WI38 (cell line): ENCODE measurements around the gene AUH.

ENCODE experiments used
- H3K4me3 ChIP-seq: 2 replicates; pipeline ENCODE4 v1.5.1; 2011; ENCODE audit warnings: low read depth, mild to moderate bottlenecking, control low read depth, low read length
- TF ChIP-seq, protein P1 (sequence below): IDR thresholded peaks from 2 replicates; pipeline ENCODE4 v1.5.1; 2012; ENCODE audit warnings: low read depth, mild to moderate bottlenecking, control low read depth, low read length

AUH gene

DNA sequence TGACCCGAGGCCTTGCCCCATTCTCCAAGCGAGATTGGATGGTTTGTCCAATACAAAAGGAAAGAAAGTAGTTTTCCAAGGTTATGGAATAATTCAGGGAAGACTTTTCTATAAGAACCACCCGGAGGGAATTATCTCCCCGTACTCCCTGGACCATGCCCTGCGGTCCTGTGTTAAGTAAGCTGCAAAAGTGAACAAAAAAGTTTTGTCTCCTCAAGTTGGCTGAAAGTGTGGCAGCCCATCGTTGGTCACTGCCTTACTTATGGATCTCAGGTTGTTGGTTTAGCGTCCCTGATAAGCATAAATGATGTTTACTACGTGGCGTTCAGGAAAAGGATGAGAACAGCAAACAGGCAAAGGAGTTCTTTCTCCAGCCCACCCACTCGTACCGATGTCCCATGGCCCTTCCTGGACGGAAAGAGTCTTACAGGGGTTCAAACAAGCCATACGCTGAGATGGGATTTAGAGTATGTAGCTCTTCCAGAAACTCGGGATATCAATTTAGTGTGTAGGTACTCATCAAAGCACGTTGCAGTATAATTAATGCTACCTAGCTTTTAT is 413 bp upstream of the AUH start:
- H3K4me3 ChIP-seq, result peak overlapping the region; percentile 95; the same call in 1 of the 2 replicates
- TF ChIP-seq, protein P1, sequence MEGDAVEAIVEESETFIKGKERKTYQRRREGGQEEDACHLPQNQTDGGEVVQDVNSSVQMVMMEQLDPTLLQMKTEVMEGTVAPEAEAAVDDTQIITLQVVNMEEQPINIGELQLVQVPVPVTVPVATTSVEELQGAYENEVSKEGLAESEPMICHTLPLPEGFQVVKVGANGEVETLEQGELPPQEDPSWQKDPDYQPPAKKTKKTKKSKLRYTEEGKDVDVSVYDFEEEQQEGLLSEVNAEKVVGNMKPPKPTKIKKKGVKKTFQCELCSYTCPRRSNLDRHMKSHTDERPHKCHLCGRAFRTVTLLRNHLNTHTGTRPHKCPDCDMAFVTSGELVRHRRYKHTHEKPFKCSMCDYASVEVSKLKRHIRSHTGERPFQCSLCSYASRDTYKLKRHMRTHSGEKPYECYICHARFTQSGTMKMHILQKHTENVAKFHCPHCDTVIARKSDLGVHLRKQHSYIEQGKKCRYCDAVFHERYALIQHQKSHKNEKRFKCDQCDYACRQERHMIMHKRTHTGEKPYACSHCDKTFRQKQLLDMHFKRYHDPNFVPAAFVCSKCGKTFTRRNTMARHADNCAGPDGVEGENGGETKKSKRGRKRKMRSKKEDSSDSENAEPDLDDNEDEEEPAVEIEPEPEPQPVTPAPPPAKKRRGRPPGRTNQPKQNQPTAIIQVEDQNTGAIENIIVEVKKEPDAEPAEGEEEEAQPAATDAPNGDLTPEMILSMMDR, result no peak

DNA sequence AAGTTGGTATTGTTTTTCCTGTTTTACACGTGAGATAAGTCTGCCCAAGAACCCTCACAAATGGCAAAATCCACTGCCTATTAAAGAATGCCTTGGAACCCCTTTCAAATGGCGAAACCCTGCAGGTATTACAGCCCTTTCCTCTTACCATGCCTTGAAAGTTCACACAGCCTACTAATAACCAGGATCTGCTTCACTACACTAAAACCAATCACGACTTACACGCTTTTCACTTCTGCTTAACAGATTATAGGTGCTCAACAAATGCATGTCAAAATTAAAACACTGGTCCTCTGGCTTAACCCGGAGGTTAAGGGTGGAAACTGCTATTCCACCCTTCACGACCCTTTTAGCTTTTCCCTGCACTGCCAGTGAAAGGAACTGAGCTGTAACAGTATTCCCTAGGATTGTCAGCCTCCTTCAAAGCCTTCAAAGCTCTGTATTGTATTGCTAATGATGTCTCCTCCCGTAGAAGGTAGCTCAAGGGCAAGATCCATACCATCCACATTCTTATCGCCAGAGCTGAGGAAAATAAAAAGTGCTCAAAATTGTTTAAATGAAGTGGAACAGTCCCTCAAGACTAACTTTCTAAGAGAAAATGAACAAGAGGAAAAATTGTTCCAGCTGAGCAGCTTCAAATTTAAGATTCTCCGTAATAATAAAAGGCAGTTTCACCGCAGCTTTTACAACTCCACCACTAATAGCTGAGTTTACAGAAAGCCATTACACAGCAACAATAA is 997 bp downstream of the AUH start:
- TF ChIP-seq, protein P1, result no peak
- peak overlapping the region; percentile 95 for H3K4me3 ChIP-seq

DNA sequence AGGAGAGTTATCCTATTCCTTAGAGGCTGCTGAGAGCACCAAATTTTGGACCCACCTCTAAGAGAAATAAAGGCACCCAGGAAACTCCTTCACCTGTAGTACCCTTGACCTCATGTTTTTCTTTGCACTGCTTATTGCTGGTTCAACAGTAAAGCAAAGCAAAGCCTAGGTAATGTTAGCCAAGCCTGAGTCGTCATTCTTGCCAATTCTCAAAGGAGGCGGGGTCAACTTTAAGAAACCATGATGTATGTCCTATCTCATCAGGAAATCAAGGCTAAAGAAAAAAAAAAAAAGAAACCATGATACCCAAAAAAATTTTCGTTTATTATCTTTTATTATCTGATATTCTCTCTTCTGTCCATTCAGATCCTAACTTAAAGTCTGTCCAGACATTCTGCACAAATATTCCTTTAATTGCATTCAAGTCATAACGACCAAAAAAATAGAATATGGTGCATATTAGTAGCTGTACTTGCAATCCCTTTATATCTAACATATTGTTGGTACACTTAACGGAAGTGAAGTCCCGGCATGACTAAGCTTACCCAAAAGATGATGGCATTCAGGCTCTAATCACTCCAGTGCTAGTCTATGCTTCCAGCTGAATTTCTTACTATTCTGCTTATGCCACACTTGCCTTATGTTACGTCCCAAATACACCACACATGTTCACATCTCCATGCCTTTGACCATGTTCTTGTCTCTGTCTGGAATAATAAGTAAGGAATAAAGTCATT is 1.8 kb downstream of the AUH start:
- TF ChIP-seq, protein P1, result no peak

DNA sequence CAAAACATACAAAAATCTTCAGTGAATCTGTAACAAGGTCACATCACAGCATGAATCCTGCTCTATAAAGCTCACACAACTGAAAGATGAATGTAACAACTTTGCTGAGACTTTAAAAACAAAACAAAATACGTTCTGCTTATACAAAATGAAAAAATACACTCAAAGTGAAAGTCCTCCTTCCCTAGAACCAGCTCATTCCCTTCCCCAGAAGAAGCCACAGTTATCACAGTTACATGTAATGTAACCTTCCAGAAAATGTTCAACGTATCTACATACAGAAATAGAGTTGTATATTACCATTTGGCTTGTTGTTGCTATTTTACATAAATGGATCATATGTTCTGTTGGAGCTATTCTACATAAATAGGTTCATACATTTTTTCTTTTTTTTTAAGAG is 2.6 kb downstream of the AUH start:
- TF ChIP-seq, protein P1, result no peak
- H3K4me3 ChIP-seq, result no peak overlapping the region

More for the DNA sequence above, 1.8 kb downstream of the AUH start:
- peak overlapping the region; percentile 95 for H3K4me3 ChIP-seq

DNA sequence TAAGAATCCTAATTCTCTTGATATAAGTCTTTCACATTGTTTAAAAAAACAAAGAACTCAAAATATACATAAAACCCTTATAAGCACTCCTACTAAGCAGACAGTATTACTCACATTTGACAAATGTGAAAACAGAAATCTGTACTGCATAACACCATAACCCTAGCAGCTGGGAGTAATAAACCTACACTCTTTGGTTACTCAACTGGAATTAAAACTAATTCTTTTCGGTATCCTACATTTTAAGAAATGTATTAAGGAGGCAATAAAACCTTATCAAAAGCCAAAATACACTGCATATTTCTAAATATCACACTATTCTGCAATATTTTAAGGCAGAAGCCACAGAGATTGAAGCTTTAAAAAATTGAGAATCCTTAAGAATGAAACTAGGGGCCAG is 6.8 kb downstream of the AUH start:
- TF ChIP-seq, protein P1, result no peak
- H3K4me3 ChIP-seq, result no peak overlapping the region

DNA sequence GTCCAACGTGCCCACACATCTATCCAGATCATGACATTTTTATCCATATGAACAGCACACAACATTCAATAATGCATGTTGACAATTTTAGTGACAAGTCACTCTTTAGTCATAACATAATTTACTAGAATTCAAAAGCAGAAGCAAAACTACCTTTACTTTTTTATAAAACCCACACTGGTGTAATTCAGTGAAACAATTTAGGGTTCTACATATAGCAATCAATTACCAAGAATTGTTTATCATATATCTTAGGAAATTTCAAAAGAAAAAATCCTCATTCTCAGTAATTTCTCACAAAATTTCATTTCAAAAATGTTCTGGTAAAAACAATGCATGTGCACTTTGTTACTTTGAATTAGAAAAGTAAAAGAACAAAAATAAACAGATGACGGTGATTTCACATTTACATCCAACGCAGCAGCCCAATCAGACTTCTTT is 12.6 kb downstream of the AUH start:
- TF ChIP-seq, protein P1, result no peak

More for the DNA sequence above, 12.6 kb downstream of the AUH start:
- no peak overlapping the region for H3K4me3 ChIP-seq
